Breast epithelium (tissue), 4 donors: Measurements from ENCODE around the gene CDH20. TPM values are rescaled to one million over a fixed set of nuclear protein-coding genes. Genes with fewer than 3 reads are reported as not detected.

Source experiments
- DNase-seq, 2 donors: peaks; one replicate each; pipeline ENCODE4 v3.0.0-alpha.2; 2019; ENCODE audit warnings: low spot score in 2 of 2
- H3K27ac ChIP-seq, 2 donors: fragments of 200-600 bp; sonication (generic) in 1 of 2; one replicate each; pipeline ENCODE4 v1.5.1; 2016 to 2019; ENCODE audit warnings: mild to moderate bottlenecking in 1 of 2
- H3K27me3 ChIP-seq, 2 donors: fragments of 200-600 bp; sonication (generic) in 1 of 2; one replicate each; pipeline versions ENCODE4 v1.5.1 to v1.6.0; 2017 to 2019; ENCODE audit warnings: control low read depth in 1 of 2, mild to moderate bottlenecking in 1 of 2
- H3K36me3 ChIP-seq: fragments of 200-600 bp; one replicate; pipeline ENCODE4 v1.5.1; 2019
- H3K4me1 ChIP-seq, 2 donors: fragments of 200-600 bp; sonication (generic); one replicate each; pipeline ENCODE4 v1.5.1; 2016 to 2019; ENCODE audit warnings: control low read depth in 1 of 2
- H3K4me3 ChIP-seq, 3 donors: fragments of 200-600 bp; sonication (generic); 1 replicate in 2 of 3; 2 replicates in 1 of 3; pipeline ENCODE4 v1.5.1; 2016 to 2019; ENCODE audit warnings: mild to moderate bottlenecking in 3 of 3, moderate library complexity in 2 of 3
- H3K9me3 ChIP-seq, 2 donors: fragments of 200-600 bp; sonication (generic) in 1 of 2; one replicate each; pipeline ENCODE4 v1.5.1; 2016 to 2019; ENCODE audit warnings: control low read depth in 1 of 2
- POLR2A ChIP-seq: fragments of 450-650 bp; IDR thresholded peaks from one replicate; pipeline ENCODE4 v1.6.1; 2016; ENCODE audit warnings: antibody characterized with exemption, mild to moderate bottlenecking, moderate library complexity
- POLR2AphosphoS5 ChIP-seq, 3 donors: sonication (generic); formaldehyde crosslinking; IDR thresholded peaks; one replicate each; pipeline ENCODE4 v1.6.1; 2017; ENCODE audit warnings: antibody characterized with exemption in 3 of 3
- intact Hi-C: fragments of 100-400 bp; cut with DNase I; formaldehyde crosslinking; loops from one replicate; pipeline ENCODE4 v1.15.1; 2023; ENCODE audit warnings: low total_unique reads
- total RNA-seq, 3 donors: library from RNA; depleted of rRNA; stranded (reverse); fragments of >200 nt; gene quantifications; one replicate each; pipeline ENCODE4 v1.1.0, GENCODE V29; 2016
- TF ChIP-seq, protein P1 (sequence below), 3 donors: fragments of 450-650 bp; IDR thresholded peaks; one replicate each; pipeline ENCODE4 v1.5.1; 2016 to 2017; ENCODE audit warnings: antibody characterized with exemption in 3 of 3, mild to moderate bottlenecking in 3 of 3, moderate library complexity in 3 of 3

The CDH20 gene
- total RNA-seq, 3 donors from 2014 or later = 0.66 to 18.1 (median 1.2) TPM

DNA sequence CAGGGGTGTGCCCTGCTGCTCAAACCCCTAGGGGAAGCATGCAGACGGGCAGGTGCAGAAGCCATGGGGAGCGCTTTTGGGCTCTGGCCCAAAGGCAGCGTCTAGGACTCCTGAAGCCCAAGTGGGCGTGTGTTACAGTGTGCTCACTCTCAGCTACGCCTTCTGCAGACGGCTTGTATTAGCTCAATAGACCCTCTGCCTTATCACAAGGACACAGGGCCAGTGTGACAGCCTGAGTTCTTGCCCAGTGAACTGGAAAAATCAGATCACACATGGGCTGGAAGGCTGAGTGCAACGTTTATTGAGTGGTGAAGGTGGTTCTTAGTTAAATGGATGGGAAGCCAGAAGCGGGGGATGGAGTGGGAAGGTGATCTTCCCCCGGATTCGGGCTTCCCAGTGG lies 210.9 kb downstream of the CDH20 start:
- DNase-seq = no peak
- no peak for TF ChIP-seq POLR2A
- TF ChIP-seq POLR2AphosphoS5 (IDR thresholded peaks at IDR 0.05) = no peak
- TF ChIP-seq, protein P1, sequence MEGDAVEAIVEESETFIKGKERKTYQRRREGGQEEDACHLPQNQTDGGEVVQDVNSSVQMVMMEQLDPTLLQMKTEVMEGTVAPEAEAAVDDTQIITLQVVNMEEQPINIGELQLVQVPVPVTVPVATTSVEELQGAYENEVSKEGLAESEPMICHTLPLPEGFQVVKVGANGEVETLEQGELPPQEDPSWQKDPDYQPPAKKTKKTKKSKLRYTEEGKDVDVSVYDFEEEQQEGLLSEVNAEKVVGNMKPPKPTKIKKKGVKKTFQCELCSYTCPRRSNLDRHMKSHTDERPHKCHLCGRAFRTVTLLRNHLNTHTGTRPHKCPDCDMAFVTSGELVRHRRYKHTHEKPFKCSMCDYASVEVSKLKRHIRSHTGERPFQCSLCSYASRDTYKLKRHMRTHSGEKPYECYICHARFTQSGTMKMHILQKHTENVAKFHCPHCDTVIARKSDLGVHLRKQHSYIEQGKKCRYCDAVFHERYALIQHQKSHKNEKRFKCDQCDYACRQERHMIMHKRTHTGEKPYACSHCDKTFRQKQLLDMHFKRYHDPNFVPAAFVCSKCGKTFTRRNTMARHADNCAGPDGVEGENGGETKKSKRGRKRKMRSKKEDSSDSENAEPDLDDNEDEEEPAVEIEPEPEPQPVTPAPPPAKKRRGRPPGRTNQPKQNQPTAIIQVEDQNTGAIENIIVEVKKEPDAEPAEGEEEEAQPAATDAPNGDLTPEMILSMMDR (IDR thresholded peaks at IDR 0.05) = no peak
- Histone ChIP-seq H3K36me3 (no peaks in the 10 kb centered on the region), H3K27me3 (no peaks in the 10 kb centered on the region), H3K4me1 (no peaks in the 10 kb centered on the region), H3K27ac (no peak overlapping the region), H3K9me3 (no peaks in the 10 kb centered on the region), H3K4me3 (no peak overlapping the region)
- intact Hi-C loops = no loop called here

DNA sequence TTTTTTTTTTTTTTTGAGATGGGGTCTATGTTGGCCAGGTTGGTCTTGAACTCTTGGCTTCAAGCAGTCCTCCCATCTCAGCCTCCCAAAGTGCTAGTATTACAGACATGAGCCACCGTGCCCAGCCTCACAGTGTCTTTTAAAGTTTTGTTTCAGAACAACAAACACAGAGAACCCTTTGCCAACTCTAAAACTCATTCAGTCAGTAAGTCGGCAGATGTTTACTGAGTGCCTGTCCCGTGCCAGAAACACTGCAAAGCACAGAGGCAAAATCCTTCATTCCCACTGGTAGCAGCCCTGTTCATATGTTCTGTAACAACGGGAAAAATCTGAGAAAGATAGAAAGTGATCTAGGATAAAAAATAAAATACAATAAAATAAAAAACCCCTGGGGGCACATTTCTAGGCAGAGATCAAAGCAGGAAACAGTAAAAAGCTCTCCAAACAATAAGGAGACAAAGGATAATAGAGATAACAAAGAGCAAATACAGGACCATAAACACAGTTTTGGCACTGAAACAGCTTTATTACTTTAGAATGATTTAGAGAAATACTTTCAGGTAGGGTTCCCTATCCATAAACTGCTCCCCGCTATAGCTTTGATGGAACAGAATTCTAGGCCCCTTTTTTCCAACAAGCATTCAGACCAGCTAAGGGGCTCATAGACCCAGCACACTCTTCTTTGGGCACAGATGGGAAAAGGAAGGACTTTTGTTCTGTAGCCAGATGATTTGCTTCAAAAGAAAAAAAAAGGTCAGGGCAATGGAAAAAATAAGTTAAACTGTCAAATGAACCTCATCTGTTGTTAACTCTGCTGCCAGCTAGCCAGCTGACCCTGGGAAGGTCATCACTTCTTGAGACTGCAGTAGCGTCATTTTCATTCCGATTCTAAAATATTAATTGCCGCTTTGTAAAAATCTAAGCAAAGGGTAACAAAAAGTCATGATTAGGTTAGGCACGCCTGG lies 212.3 kb downstream of the CDH20 start:
- Histone ChIP-seq H3K4me1 (no peaks in the 10 kb centered on the region), H3K27me3 (no peaks in the 10 kb centered on the region), H3K4me3 (no peak overlapping the region), H3K36me3 (no peaks in the 10 kb centered on the region), H3K9me3 (no peaks in the 10 kb centered on the region), H3K27ac (no peak overlapping the region)
- TF ChIP-seq POLR2AphosphoS5 (IDR thresholded peaks at IDR 0.05) (no peak), POLR2A (no peak)
- TF ChIP-seq, protein P1 (IDR thresholded peaks at IDR 0.05) = no peak
- intact Hi-C loops = no loop called here
- DNase-seq = no peak

DNA sequence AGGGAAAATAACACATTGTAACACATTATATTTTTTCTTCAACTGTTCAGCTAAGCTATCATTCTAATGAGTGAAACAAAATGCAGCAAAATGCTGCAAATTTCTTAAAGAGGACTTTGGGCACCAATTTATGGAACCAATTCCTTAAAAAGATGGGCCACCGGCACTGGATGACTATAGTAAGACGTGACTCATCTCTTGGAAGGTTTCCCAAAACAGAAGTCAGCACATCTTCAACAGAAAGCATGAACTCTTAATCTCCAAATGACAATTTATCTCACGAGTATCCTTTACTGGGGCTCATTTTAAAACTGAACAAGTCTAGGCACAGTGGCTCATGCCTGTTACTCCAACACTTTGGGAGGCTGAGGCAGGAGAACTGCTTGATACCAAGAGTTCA lies 213.4 kb downstream of the CDH20 start:
- no peak for TF ChIP-seq POLR2AphosphoS5 (IDR thresholded peaks at IDR 0.05)
- no peaks in the 10 kb centered on the region for H3K4me1 ChIP-seq
- H3K4me3 ChIP-seq = no peak overlapping the region
- H3K27me3 ChIP-seq = no peaks in the 10 kb centered on the region
- H3K9me3 ChIP-seq = no peaks in the 10 kb centered on the region
- intact Hi-C loops = no loop called here
- no peak for DNase-seq
- no peaks in the 10 kb centered on the region for H3K36me3 ChIP-seq
- no peak overlapping the region for H3K27ac ChIP-seq

DNA sequence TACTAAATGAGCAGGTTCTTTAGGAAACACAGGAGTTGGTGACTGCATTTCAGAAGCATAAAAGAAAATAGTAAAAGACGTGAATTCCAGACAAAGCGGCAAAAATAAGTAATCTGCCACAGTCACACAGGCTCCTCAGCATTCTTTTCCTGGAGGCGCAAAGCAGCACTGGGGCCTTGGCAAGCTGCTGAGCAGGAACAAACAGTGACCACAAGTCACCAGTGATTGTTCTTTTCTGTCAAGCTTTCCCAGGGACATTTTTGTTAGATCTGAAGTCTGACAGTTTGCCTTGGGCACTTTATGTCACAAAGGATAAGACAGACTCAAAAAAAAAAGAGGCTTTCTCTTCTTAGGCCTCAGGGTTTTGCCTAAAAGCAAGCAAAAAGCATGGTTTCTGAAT lies 216.2 kb downstream of the CDH20 start:
- no peak for DNase-seq
- Histone ChIP-seq H3K9me3 (no peaks in the 10 kb centered on the region), H3K27me3 (no peaks in the 10 kb centered on the region), H3K27ac (no peak overlapping the region), H3K4me3 (no peak overlapping the region), H3K4me1 (no peaks in the 10 kb centered on the region), H3K36me3 (no peaks in the 10 kb centered on the region)
- intact Hi-C loops = no loop called here
- TF ChIP-seq POLR2A (no peak), POLR2AphosphoS5 (IDR thresholded peaks at IDR 0.05) (no peak)
- TF ChIP-seq, protein P1 (IDR thresholded peaks at IDR 0.05) = no peak

DNA sequence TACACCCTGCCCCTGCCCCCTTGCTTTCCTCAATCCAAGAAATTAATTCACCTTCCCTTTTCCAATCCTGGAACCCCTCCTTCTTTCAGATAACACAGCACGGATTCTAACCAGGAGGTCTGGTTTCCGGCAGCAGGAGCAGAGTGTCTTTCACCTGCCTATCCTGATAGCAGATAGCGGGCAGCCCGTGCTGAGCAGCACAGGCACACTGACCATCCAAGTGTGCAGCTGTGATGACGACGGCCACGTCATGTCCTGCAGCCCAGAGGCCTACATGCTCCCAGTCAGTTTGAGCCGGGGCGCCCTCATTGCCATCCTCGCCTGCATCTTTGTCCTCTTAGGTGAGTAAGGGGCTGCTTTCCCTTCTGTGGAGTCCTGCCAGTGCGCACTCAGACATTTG lies 216.7 kb downstream of the CDH20 start:
- no peak overlapping the region for H3K27ac ChIP-seq
- no peak for DNase-seq
- no peak overlapping the region for H3K4me3 ChIP-seq
- no peaks in the 10 kb centered on the region for H3K9me3 ChIP-seq
- TF ChIP-seq, protein P1 (IDR thresholded peaks at IDR 0.05) = no peak
- TF ChIP-seq POLR2A (no peak), POLR2AphosphoS5 (IDR thresholded peaks at IDR 0.05) (no peak)
- H3K27me3 ChIP-seq = no peaks in the 10 kb centered on the region
- intact Hi-C loops = no loop called here
- no peaks in the 10 kb centered on the region for H3K4me1 ChIP-seq
- no peaks in the 10 kb centered on the region for H3K36me3 ChIP-seq
